HG02759 (cell line): ENCODE measurements around the gene ERBB4.

Experiments
- ATAC-seq: cut with Tn5 transposase; IDR thresholded peaks from one replicate; pipeline ENCODE4 v1.9.1; 2021; ENCODE audit warnings: mild to moderate bottlenecking, moderate library complexity; ENCODE audit not compliant: unreplicated experiment

The ERBB4 gene

DNA sequence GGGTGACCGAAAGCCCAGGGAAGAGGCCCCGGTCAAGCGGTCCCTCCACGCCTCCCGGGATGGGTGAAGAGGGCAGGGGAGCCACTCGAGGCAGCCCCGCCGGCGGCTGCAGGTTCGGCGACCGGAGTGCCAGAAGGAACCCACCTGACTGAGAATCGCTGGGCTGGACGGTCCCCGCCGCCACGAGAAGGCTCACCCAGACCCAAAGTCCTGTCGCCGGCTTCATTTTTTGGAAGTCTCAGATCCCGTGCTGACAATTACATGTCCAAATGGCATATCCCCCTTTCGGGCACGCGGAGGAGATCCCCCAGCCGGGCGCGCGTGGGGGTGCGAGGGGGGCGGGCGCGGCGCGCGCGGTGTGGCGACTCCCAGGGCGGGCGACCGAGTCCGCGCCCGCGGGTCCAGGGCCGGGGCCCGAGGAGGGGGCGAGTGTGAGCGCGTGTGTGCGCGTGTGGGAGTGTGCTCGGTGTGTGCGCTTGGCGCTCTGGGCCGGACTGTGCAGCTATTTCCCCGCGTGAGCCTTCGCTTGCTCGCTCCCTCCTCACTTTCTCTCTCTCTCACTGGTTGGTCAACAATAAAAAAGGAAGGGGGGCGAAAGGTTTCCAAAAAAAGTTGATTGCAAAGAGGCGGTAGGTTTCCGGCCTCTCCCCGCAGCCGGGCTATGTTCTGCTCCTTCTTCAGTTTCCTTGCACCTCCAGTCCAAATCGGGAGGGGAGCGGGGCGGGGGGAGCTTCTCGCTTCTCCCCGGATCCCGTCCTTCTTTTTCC is at the start of gene ERBB4:
ERBB4 (minus strand) TSS at position 498 of the 767 bp plus-strand sequence; CDS start at position 226, 272 bp downstream.
- ATAC-seq: no peak

DNA sequence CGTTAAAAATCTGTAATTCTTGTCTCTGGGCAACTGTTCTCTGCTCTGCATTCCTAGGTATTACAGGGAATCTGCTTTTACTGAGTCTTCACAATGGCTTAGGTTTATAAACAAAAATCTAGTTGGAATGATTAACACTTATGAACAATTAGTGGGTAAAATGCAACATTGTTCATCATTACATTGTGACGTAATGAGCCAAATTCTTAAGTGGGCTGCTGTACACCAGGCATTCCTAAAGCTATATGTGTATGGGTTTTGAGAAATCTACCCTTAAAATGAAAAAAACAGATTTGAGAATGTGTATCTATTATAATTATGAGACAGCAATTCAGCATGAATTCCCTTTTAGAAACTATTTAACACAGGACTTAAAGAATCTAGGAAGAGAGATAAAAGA is 41.5 kb upstream of the ERBB4 start:
- ATAC-seq: no peak

DNA sequence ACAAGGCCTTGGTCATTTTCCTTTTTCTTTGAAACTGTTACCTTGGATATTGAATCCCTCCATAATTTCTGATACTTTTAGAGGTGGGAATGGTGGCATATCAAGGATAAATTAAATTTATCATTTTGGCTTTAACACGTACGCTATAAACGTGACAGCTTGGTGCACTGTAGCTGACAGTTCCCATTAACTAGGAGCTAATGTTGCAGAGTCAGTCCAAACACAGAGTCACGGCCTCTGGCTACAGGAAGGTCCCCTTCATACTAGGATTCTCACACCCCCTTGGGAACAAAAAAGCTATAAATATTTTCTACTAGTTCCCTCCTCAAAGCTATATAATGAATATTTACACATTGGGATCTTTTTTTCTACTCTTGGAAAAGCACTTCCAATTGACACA is 17.7 kb upstream of the ERBB4 start:
- no peak for ATAC-seq

DNA sequence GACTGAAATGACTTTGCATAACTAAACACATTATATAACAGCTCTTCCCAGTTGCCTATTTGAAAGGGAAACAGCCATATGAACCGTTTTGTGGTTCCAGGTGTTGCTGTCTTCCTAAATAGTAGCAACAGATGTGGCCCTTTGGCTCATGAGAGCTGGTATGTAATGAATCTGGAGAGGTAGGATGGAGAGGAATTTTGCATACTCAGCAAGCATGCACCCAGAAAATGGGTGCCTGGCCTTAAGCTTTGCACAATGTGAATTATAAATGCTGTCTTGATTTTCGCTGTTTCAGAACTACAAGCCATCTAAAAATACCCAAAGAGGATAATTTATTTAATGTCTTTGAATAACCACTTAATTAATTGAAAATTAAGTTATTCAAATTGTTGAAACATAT is 15.6 kb upstream of the ERBB4 start:
- ATAC-seq: no peak

DNA sequence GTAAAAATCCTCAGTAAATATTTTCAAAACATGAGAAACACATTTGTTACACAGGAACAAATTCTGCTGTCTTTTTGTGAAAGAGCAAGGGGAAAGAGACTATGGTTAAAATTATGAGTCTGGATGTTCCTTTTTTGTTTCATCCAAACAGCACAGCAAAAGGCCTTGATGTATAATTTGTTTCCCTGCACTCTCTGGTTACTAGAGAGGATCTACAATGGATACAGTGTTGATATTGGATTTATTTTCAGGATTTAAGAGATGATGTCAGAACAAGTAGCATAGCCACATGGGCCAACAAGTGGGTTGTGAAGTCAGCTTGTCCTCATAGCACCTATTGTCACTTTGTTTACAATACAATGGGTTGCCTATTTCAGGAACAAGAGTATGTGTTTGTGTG is 11.3 kb upstream of the ERBB4 start:
- no peak for ATAC-seq

DNA sequence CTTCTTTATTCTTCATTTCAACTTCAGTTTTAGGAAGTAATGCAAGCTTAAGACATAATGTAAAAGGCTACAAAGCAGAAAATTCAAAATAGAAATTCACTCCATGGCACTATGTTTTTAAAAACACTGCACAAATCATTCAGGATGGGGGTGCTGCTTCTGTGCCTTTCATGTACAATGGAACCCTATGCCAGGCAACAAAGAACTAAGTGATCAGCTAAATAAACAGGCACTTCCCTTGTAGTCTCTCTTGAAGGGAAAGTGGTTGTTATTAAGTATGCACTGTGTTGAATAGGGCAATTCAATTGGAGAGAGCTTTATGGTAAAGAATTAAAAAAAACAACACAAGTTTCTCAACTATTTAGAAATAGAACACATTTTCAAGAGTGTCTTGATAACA is 10.9 kb upstream of the ERBB4 start:
- ATAC-seq: no peak

DNA sequence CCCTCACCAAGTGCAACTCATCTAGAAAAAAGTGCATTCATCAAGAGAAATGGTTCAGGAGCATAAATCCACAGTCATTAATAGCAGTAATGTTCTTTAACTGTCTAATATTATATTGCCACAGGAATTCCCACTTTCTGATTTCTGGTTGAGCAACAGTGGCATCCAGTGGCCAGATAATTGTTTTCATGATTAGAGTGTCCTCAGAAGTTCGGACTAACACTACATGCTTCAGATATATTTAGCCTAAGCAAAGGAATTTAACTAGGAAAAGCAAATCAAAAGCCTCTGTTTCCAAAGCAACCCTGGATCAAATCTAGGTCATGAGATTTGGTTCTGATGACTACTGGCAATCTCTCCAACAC is 9.8 kb upstream of the ERBB4 start:
- no peak for ATAC-seq

DNA sequence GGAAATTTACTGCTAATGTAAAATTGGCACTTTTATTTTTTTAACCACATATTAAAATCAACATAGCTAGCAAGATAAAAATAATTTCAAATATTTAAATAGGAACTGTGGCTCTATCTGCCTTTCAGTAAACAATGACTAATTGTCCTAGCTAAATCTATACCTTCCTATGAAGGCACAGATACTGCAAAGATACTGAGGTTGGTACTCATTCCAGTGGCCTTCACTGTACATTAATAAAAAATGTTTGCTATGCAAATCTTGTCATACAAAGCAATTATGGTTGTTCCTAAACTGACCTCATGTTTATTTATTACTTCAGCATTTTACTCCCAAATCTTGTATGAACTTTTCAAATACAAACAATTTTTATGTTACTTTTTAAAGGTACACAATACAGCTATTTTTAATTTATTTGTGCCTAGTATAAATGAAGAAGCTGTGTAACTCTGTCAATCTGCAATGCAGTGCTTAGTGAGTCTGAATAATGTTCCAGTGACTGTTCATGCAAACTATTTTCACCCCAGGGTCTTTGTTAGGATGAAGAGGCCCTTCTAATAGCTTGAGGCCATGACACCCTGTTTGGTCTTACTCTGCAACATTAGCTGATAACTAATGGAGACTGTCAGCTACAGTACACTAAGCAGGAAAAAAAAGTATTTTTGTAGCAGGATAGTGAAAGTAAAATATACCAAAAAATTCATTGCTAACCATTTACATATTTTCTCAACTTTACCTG is 9.3 kb upstream of the ERBB4 start:
- no peak for ATAC-seq

DNA sequence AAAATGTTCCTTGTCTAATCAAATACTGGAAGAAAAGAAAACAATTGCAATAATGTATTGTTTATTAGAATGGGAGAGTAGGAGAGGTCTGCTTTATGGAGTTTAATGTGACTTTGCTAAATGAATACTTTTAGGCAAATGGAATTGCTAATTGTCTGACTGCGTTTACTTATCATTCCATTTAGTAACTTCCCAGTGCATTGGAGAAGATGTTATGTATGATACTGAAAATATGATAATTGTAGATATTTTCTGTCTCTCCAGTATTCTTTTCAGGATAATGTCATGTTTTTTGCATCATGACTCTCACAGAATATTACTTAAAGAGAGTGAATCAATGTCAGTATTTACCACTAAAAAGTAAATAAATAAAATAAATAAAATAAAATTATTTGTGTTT is 8.1 kb upstream of the ERBB4 start:
- no peak for ATAC-seq

DNA sequence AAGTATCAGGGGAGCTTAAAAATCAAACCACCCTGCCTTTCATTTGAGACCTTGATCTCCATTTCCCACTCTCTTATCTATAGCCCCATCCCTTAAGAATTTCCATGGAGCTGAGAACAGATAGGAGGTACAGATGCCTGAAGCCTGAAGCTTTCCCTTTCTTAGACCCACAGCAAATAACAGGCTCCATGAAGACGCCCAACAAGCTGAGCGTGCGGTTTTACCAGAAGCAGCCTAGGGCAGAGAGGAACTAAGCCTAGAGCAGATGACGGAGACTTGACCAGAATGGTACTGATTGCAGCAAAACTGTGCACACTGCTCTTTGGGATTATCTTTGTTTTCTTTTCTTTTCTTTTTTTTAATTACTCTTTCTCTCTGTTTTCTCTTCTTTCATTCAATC is 1.7 kb upstream of the ERBB4 start:
- ATAC-seq: no peak

DNA sequence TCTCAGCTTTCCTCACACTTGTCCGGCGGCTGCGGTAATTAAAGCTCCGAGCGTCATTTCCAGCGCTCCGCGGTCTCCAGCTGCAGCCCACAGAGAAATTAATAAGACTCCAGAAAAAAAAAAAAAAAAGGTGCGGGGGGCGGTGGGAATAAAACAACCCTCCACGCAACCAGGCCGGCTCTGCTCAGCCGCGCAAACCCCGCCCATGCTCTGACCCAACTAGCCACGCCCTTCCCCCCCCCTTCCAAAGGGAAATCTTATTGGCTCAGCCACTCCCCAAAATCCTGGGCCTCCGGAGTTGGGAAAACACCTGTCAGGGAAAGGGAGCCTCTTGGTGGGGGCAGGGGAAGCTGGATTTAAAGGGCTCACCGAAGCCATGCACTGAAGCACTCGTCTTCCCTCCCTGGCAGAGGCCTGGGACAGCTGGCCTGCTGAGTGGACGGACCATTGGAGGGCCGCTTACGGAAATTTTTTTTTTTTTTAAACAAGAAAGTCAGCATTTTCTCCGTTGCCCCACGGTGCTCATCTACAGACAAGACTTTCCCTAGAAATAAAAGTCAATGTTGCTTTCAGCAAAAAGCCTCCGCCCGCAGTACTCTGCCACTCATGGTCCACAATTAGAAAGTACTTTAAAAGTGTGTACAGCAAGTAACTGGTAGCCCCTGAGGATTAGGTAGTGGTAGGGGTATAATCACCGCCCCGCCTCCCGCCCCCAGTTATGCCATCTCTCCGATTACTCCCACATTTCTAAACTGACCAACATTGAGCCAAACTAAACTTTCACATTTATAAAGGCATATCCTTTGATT is 674 bp upstream of the ERBB4 start:
- no peak for ATAC-seq

DNA sequence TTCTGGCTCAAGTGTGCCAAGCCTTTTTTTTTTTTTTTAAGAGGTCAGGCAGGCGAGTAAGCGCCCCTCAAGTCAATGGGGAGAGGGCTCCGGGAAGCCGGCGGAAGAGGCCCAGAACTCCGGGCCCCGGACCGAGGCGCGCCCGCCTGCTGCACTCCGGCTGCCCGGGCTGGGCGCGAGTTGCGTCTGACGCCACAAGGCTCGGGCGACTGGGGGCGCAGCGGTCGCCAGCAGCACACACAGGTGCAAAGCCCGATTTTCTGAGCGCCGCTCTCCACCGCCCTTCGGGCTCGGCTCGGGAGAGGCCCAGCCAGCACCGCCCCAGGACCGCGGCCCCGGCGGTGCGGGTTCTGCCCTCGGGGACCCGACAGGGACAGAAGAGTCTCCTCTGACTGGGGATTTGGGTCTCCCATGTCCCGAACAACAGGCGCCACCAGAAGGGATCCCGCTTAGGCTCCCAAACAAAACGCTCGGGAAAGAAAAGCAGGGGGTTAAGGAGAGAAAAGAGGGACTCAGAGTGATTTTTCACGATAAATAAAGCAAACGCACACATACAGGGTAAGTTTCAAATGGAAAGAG is 787 bp downstream of the ERBB4 start:
- peak; percentile 56 for ATAC-seq

DNA sequence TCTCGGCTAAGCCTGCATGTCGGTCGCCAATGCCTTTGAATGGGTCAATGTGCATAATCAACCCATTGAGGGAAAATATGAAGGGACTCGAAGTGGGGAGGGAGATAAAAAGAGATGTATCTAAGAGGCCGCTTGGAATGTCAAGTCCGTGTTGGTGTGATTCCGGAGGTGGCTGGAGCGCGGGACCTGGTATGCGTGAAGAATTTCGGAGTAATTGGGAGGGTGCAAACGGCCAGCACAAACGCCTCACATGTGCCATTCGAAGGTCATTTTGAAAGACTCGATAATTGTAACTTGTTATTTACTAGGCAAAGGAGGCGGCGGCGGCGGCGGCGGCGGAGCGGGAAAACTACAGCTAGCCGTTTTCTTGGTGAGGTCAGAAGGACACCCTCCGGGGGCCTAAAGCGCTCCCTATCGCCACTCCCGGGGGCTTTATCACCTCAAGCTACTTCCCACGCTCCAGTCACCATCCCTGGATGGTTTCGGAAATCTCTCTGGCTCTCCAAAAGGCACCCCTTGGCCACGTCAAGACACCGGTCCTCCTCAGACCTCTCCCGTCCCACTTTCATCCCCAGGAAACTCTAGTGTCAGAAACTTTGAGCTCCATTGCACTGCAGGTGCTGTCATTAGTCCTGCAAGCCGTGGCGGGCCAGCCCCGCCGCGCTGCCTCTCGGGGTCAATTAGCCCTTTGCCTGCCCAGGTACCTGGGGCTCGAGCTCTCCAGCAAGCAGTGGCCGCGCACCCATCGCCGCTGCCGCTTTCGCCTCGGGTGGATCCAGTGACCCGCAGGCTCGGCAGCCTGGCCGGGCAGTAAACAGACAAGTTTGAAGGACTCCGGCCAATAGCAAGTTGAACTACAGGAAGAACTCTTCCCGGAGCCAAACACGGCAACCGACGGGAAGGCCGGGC is 1.5 kb downstream of the ERBB4 start:
- peak; percentile 24 for ATAC-seq

DNA sequence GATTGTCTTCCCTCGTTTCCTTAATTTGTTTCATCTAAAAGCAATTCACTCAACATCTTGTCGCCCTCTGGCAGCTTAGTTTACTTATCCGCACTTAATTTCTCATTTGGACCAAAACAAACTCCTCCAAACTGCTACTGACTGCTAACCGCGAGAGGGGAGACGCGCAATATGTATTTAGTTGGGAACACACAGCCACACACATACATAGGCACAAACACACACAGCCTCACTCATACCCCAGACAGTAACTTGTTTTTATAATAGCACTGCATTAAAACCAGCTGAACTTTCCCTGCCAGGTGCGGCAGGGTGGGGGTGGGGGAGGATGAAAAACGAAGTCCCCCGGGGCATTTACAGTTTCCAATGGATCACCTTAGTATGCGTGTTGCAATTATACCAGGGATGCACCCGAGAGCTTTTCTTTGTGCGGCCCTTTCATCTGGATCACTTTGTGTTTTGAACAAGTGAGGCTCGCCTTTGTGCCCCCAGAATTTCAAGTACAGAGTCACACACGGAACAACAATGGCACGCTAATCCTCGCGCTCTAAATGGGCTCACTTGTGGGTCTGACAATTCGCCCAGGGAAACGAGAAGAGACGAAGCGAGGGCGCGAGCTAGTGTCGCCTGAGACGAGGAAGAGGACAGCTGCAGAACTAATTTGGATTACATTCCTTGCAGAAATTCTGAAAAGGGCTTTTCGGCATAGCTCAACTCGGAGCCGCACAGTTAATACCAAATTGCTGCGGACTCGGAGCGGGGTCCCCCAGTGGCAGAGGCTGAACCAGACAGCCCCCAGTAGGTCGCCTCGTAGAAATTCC is 2.4 kb downstream of the ERBB4 start:
- no peak for ATAC-seq

DNA sequence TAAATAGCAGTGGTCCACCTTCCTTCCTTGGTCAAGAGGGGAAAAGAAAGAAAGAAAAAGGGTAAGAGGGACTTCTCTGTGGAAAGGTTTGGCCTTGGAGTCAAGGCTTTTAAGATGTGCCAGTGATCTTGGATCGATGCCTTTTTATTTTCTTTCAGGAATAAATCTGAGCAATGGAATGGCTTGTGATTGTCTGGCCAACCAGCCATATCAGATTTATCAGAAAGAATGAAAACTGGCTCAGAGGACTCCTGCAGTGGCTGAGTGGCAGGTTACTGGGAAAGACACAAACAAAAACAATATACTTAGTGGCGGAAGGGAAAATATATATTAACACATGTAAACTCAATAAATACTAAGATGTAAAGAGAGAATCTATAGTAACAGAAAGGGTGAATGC is 4.3 kb downstream of the ERBB4 start:
- no peak for ATAC-seq

DNA sequence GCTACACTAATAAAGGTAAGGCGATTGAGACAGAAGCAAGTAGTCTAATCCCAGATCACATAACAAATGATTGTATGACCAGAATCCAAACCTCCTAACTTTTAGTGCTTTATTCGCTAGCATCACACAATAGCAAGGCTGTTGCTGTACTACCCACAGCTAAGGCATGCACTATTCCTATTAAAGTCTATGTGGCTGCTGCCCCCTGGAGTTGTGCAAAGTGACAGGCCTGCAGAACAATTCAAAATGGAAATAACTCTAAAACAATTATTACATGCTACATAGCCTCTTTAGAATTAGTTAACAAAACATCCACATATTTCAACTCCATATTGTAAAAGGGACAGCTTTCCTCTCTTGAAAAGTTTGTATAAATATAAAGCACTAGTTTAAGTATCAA is 6.0 kb downstream of the ERBB4 start:
- ATAC-seq: no peak

DNA sequence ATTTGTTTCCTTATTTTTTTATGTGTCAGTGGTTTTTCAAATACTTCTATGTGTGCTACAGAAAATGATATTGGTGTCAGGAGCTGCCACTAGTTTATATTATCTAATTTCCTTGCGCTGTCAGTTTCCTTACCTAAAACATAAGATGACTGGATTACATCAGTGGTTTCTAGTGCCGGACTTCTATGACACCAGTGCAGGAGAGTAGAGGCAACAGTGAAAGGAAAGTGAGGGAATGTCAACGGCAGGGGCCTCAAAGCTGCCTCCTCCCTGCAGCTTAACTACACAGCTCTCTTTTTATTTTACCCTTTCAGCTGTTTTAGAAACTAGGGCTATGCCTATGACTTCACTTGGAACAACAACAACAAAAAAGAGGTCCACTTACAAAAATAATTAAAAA is 6.5 kb downstream of the ERBB4 start:
- no peak for ATAC-seq

DNA sequence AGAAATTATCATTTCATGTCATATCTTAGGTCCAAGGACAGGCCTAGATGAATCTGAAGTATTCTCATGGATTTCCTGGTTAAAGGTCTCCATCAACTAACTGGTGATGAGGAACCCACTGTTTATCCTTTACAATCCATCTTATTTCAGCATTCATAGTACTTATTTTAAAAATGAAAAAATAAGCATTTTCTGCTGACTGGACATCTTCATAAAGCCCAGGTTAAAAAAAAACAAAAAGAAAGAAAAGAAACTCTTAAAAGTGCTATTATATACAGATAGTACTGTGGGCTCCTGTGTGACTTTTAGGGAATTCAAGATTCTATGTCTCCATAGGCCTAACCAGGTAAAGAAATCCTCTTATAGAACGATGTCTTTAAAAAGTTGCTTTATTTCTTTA is 7.1 kb downstream of the ERBB4 start:
- no peak for ATAC-seq

DNA sequence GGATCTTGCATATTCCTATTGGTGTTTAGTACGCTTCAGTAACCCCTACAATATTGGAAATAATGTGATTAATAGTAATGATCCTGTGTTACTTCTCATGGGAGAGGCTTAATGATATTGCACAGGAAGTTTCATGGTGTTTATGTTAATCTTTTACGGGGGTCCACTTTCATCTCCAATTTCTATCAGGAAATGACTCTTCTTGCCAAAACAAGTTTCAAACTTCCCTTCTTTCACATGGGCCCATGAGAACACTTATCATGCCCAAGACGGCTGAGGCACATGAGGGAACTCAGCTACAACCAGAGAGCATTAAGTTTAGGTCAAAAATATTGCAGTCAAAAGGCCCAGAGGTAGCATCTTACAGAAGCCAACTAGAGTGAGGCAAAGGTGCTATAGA is 7.6 kb downstream of the ERBB4 start:
- no peak for ATAC-seq

DNA sequence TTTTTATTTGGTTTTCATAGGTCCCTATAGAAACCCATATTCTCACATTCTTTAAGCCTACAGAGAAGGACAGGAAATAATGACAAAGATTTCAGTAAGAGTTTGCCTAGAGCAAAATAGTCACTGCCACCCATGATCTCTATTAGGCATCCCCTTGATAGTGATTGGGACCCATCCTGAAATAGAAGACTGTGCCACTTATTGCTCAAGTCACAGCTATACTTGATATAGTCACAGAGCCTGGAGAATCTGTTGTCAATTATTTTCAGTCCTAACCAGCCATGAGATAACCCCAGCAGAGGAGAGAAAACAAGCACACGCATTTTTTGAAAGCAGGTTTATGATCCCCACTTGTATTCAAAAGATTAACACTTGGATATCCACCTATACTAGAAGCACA is 8.2 kb downstream of the ERBB4 start:
- ATAC-seq: no peak
